ENCODE results near the gene TSC2. TPM values are rescaled to one million over a fixed set of nuclear protein-coding genes. Genes with fewer than 3 reads are reported as not detected.
A peak's percentile ranks its signal among the peaks of the same experiment; 100 is the strongest.

TSC2 gene
- total RNA-seq (100 to 1,000 TPM in 2 of 9 donors, 10 to 100 TPM in 7; 18.6 to 148 (median 92.0) TPM), polyA plus RNA-seq (100 to 1,000 TPM in 2 of 3 donors, 10 to 100 TPM in 1; 56.9 to 333 (median 105) TPM)
- long read RNA-seq, donor 1, full-length matches to known transcripts: 2 of 2 reads
- long read RNA-seq, donor 1, partial matches to known transcripts: 0 of 2 reads
- long read RNA-seq, donor 1, other reads (novel, unspliced or antisense): 0 of 2 reads
- long read RNA-seq, donor 2, full-length matches to known transcripts: 1 of 1 reads
- long read RNA-seq, donor 2, partial matches to known transcripts: 0 of 1 reads
- long read RNA-seq, donor 2, other reads (novel, unspliced or antisense): 0 of 1 reads
- long read RNA-seq, donor 3, full-length matches to known transcripts: 2 of 14 reads
- long read RNA-seq, donor 3, partial matches to known transcripts: 12 of 14 reads
- long read RNA-seq, donor 3, other reads (novel, unspliced or antisense): 0 of 14 reads
- long read RNA-seq, donor 4, full-length matches to known transcripts: 3 of 8 reads
- long read RNA-seq, donor 4, partial matches to known transcripts: 4 of 8 reads
- long read RNA-seq, donor 4, other reads (novel, unspliced or antisense): 1 of 8 reads
- long read RNA-seq, donor 5, full-length matches to known transcripts: 53 of 92 reads
- long read RNA-seq, donor 5, partial matches to known transcripts: 23 of 92 reads
- long read RNA-seq, donor 5, other reads (novel, unspliced or antisense): 16 of 92 reads
- long read RNA-seq, donor 6, partial matches to known transcripts: 14 of 33 reads
- long read RNA-seq, donor 6, other reads (novel, unspliced or antisense): 14 of 33 reads
- long read RNA-seq, donor 7, partial matches to known transcripts: 0 of 2 reads
- long read RNA-seq, donor 7, other reads (novel, unspliced or antisense): 0 of 2 reads
- long read RNA-seq, donor 8, full-length matches to known transcripts: 7 of 7 reads
- long read RNA-seq, donor 8, partial matches to known transcripts: 0 of 7 reads
- long read RNA-seq, donor 8, other reads (novel, unspliced or antisense): 0 of 7 reads
- long read RNA-seq, donor 9: 0 reads
- long read RNA-seq, donor 10, full-length matches to known transcripts: 2 of 2 reads
- long read RNA-seq, donor 10, partial matches to known transcripts: 0 of 2 reads
- long read RNA-seq, donor 10, other reads (novel, unspliced or antisense): 0 of 2 reads

GRCh38 chr16:2047330-2048115 is at the start of gene TSC2, which contains the start of gene NTHL1:
Gene TSC2, plus strand, starts transcription at chr16:2047985. Its CDS starts 631 bp downstream, at chr16:2048616.
Gene NTHL1, minus strand, starts transcription at chr16:2047834. Its CDS starts 11 bp downstream, at chr16:2047823.
- peaks cover 6 to 18% of the 10 kb centered on the region in 2 donors for H3K4me1 ChIP-seq (replicated peaks in 1 of 2)

GRCh38 chr16:1998360-1998835 is 49.4 kb upstream of the TSC2 start:
- no peak for DNase-seq
- peaks cover 0 to 56% of the 10 kb centered on the region in 2 donors for H3K36me3 ChIP-seq (replicated peaks in 1 of 2)
- intact Hi-C loops (cut with DNase I): no loop called here
- no peaks in the 10 kb centered on the region for H3K9me3 ChIP-seq (replicated peaks in 1 of 3)
- H3K4me3 ChIP-seq: no peak overlapping the region
- TF ChIP-seq CTCF (IDR thresholded peaks at IDR 0.05) (no peak), POLR2A (IDR thresholded peaks at IDR 0.05) (no peak)
- H3K27me3 ChIP-seq: no peaks in the 10 kb centered on the region
- H3K27ac ChIP-seq: peak overlapping the region in 2 of 5 donors; percentile 56 to 76
- peaks cover 0 to 21% of the 10 kb centered on the region in 2 donors for H3K4me1 ChIP-seq (replicated peaks in 1 of 2)
- WGBS, 4 donors: 91 to 94% (median 92%) methylated on average over 19 to 27 of the region's 27 CpGs

More at GRCh38 chr16:2047330-2048115, at the start of gene TSC2, which contains the start of gene NTHL1:
- peak; percentile 96 to 99 (median 97) for DNase-seq
- H3K27me3 ChIP-seq: no peaks in the 10 kb centered on the region
- H3K36me3 ChIP-seq (replicated peaks in 1 of 2): peaks cover 0 to 17% of the 10 kb centered on the region in 2 donors
- intact Hi-C loops (cut with DNase I): no loop called here
- 0 to 1% (median 0%) methylated on average over 15 to 81 of the region's 81 CpGs for WGBS, 4 donors
- H3K9me3 ChIP-seq (replicated peaks in 1 of 3): no peaks in the 10 kb centered on the region
- peak within 1 kb of the TSS in 3 of 5 donors; percentile 40 to 81 (median 52) for H3K27ac ChIP-seq
- peak; percentile 17 to 72 (median 34) for TF ChIP-seq CTCF (IDR thresholded peaks at IDR 0.05)
- TF ChIP-seq POLR2A (IDR thresholded peaks at IDR 0.05): peak; percentile 22 to 26
- H3K4me3 ChIP-seq: peak within 1 kb of the TSS; percentile 9 to 92 (median 75)

DNA sequence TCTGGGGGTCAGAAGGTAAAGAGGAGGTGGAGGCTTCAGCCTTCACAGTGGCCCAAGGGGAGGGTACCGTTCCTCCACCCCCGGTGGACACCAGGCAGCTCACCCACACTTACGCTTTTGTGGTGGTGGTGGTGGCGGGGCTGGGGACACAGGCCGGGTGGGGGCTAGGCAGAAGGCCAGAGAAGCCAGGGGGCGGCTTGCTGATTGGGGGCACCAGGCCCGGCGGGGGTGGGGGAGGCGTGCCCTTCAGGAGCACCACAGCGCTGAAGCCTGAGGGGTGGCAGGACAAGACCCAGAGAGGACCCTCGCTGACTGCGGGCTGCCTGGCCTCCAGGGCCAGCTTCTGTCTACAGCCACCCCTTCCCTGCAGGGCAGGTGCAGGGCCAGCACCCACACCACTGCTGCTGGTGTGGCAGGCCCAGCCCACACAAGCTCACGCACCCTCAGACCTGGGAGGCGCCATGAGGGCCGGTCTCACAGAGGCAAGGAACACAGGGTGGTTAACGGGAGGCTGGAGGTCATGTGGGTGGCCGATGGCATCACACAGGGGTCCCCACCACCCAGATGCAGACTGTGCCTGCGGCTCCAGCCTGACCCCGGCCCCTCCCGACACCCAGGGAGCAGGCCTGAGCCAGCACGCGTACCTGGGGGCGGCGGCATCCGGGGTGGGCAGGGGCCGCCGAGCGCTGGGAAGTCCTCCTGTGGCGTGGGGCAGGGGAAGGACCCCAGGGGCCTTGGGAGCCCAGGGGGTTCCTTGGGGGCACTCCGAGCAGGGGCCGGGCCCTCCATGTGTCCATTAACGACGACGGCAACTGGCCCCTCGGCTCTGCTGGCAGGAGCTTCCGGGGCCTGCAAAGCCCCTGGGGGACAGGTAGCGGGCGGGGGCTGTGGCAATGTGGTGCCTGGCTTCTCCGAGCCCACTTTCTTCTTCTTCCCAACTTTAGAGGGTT is 48.7 kb upstream of the TSC2 start:
- Histone ChIP-seq H3K27me3 (no peaks in the 10 kb centered on the region), H3K4me3 (no peak overlapping the region), H3K4me1 (replicated peaks in 1 of 2) (peaks cover 0 to 28% of the 10 kb centered on the region in 2 donors), H3K9me3 (replicated peaks in 1 of 3) (no peaks in the 10 kb centered on the region), H3K36me3 (replicated peaks in 1 of 2) (peaks cover 0 to 57% of the 10 kb centered on the region in 2 donors), H3K27ac (peak overlapping the region in 1 of 5 donors; percentile 76)
- 93 to 94% (median 94%) methylated on average over 7 to 39 of the region's 39 CpGs for WGBS, 4 donors
- DNase-seq: no peak
- intact Hi-C loops (cut with DNase I): no loop called here
- TF ChIP-seq CTCF (IDR thresholded peaks at IDR 0.05) (no peak), POLR2A (IDR thresholded peaks at IDR 0.05) (no peak)
